Measurements from ENCODE around the gene LRMDA. TPM values are rescaled to one million over a fixed set of nuclear protein-coding genes. Genes with fewer than 3 reads are reported as not detected.

Gene LRMDA
- total and polyA plus RNA-seq, 10 of the 15 experiments (the other 5 are each of a cell fraction or from before 2014, with no cell fraction given) = 0.07 to 0.54 (median 0.29) TPM; not detected in 4

- TF ChIP-seq ZBTB40 (IDR thresholded peaks at IDR 0.05; ENCODE audit: borderline replicate concordance) = no peak
- TF ChIP-seq USF2 (IDR thresholded peaks at IDR 0.05; ENCODE audit: borderline replicate concordance, low read depth, low read length) = no peak
- no peak for TF ChIP-seq POLR2AphosphoS2 (IDR thresholded peaks at IDR 0.05; ENCODE audit: low read depth, low read length)
- TF ChIP-seq DPF2 (IDR thresholded peaks at IDR 0.05) = no peak
Observed at GRCh38 chr10:76068856-76069255, 637.4 kb downstream of the LRMDA start (continued).

GRCh38 chr10:76070916-76071315 is 639.5 kb downstream of the LRMDA start:
- RAD21 ChIA-PET (ENCODE audit: unreplicated experiment) = no interaction called here
- intact Hi-C loops (cut with micrococcal nuclease; ENCODE audit: unreplicated experiment) = no loop called here
- POLR2A ChIA-PET = no interaction called here
- TF ChIP-seq ZNF207 (IDR thresholded peaks at IDR 0.05; ENCODE audit: borderline replicate concordance) (no peak), BCL11A (IDR thresholded peaks at IDR 0.05; ENCODE audit: low read depth, low read length) (no peak), KAT2A (conservative IDR thresholded peaks at IDR 0.05; ENCODE audit: control insufficient read depth, low read depth, low read length) (no peak), USF1 (IDR thresholded peaks at IDR 0.05; ENCODE audit: borderline replicate concordance, extremely low read length, insufficient read depth, low read depth, low read length) (no peak), MAX (IDR thresholded peaks at IDR 0.05; ENCODE audit: low read depth, low read length) (no peak), ZBTB40 (IDR thresholded peaks at IDR 0.05; ENCODE audit: borderline replicate concordance) (no peak), WRNIP1 (IDR thresholded peaks at IDR 0.05; ENCODE audit: borderline replicate concordance, low read depth, low read length) (no peak)

More at GRCh38 chr10:76070916-76071315, 639.5 kb downstream of the LRMDA start:
- H4K20me1 ChIP-seq (ENCODE audit: control insufficient read depth, insufficient read depth) = no peaks in the 10 kb centered on the region
- H2AFZ ChIP-seq (ENCODE audit: control insufficient read depth, low read depth, low read length) = no peak overlapping the region
- no peak overlapping the region for H3K9ac ChIP-seq (ENCODE audit: control insufficient read depth, insufficient read depth, low read length)
- no peak overlapping the region for H3K4me2 ChIP-seq (ENCODE audit: control insufficient read depth, insufficient read depth)
- no peak for FAIRE-seq
- no TSS peak for BruUV-seq (replicated peaks)
- no peaks in the 10 kb centered on the region for H3K4me1 ChIP-seq (ENCODE audit: control insufficient read depth, insufficient read depth, low read length)
- H3K27ac ChIP-seq (ENCODE audit: control insufficient read depth, insufficient read depth) = no peak overlapping the region
- H3K9me3 ChIP-seq (replicated peaks; ENCODE audit: control insufficient read depth, insufficient read depth, low read length) = no peaks in the 10 kb centered on the region; the same call in 2 of the 3 replicates
- H3K27me3 ChIP-seq (replicated peaks in 1 of 2; ENCODE audit: control insufficient read depth in 2 of 2, insufficient read depth in 2 of 2, low read length in 1 of 2) = no peaks in the 10 kb centered on the region
- H3K4me3 ChIP-seq = no peak overlapping the region
- no peak for DNase-seq (ENCODE audit: low read depth, low spot score)
- ChIA-PET CTCF (no interaction called here), SMC1A (ENCODE audit: uncharacterized antibody, unreplicated experiment) (no interaction called here)
- no peaks in the 10 kb centered on the region for H3K79me2 ChIP-seq (ENCODE audit: control insufficient read depth, insufficient read depth, low read length)
- ATAC-seq = no peak
- in situ Hi-C loops (cut with MboI) = no loop called here
- WGBS (ENCODE audit: insufficient coverage, insufficient replicate concordance, low lambda C conversion rate, missing lambda C conversion rate) = 20% methylated on average over 5 of the region's 5 CpGs
- no peaks in the 10 kb centered on the region for H3K36me3 ChIP-seq (ENCODE audit: control insufficient read depth in 2 of 2, insufficient read depth in 2 of 2, low read length in 1 of 2)

Data from GM12878 (cell line).